GM21423 (cell line): ENCODE measurements around the gene MPND.

ENCODE experiments used
- ATAC-seq: cut with Tn5 transposase; IDR thresholded peaks from one replicate; pipeline ENCODE4 v1.9.1; 2021; ENCODE audit warnings: mild to moderate bottlenecking, moderate library complexity; ENCODE audit not compliant: unreplicated experiment

The MPND gene

DNA sequence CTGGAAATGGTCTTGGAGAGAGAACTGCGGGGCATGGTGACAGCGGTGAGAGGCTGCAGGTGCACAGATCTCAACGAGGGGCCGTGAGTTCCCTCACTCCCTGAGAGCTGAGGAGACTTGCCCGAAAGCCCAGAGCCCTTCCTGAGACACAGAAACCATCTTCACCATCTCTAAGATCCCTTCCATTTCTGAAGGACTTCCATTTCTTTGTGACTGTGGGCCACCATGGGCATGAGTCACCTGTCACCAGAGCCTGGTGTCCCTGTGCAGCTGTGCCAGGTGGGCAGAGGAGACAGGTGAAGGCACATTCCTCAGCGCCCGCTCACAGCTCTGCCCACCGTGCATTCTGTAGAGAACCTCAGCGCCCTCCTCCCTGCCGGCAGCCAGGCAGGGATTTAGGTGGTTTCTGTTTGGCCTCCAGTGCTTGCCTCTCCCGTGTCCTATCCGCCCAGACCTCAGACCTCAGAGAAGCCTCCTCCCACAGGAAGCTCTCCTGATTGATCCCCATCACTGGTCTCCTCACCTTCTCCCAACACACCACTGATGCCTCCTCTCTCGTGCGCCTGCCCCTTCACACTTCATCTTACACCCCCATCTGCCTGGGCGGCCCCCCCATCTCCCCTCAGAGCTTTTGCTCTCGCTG lies 32.8 kb downstream of the MPND start:
- no peak for ATAC-seq

DNA sequence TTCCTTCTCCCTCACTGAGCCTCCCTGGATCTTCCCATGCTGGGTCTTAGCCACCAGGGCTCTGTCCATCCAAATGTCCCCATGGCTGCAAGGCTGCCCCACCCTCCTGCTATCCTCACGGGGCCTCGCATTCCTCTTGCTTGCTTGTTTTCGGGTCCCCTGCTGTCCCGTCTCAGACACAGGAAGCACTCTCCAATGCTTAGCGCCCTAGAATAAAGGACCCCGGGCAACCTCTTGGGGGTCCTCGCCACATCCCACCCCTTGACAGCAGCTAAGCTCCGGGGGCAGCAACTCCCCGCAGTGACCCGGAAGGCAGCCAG lies 33.3 kb downstream of the MPND start:
- ATAC-seq = no peak

DNA sequence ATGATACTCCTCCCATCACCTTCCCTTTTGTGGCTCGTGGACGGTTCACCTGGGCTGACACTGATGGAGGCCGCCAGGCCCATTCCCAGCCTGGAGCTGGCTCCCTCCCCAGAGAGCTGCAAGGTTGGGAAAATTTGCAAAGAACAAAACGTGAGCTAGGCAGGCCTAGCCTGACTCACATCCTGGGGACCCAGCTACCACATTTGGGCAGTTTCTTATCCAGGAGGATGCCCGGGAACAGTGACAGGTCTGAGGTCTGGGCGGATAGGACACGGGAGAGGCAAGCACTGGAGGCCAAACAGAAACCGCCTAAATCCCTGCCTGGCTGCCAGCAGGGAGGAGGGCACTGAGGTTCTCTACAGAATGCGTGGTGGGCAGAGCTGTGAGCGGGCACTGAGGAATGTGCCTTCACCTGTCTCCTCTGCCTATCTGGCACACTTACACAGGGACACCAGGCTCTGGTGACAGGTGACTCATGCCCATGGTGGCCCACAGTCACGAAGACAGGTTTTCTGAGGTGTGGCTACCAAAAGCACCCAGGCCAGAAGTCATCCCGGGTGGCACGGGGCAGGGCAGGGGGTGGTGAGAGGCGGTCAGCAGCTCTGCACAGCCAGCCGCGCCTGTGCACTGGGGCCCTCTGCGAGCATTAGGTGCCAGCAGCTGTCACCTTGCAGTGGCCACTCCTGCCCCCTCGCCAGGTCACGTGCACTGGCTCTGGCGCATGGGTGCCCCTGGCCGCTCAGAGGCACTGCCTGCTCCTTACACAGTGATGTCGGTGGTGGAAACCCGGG lies 33.8 kb downstream of the MPND start:
- ATAC-seq = no peak

DNA sequence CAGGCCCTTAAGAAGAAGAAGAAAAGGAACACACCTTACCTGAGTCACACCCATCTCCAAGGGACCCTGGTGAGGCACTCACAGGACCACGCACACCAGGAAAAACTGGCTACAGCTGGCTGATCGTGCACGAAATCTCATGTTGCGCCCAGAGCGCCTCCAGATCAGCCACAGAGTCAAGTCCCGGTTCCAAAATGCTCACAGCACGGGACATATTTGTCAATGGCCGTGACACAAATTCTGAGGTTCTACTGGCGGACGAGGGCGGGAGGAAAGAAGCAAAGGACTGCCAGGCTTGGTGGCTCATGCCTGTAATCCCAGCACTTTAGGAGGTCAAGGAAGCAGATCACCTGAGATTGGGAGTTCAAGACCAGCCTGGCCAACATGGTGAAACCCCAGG lies 35.5 kb downstream of the MPND start:
- no peak for ATAC-seq

DNA sequence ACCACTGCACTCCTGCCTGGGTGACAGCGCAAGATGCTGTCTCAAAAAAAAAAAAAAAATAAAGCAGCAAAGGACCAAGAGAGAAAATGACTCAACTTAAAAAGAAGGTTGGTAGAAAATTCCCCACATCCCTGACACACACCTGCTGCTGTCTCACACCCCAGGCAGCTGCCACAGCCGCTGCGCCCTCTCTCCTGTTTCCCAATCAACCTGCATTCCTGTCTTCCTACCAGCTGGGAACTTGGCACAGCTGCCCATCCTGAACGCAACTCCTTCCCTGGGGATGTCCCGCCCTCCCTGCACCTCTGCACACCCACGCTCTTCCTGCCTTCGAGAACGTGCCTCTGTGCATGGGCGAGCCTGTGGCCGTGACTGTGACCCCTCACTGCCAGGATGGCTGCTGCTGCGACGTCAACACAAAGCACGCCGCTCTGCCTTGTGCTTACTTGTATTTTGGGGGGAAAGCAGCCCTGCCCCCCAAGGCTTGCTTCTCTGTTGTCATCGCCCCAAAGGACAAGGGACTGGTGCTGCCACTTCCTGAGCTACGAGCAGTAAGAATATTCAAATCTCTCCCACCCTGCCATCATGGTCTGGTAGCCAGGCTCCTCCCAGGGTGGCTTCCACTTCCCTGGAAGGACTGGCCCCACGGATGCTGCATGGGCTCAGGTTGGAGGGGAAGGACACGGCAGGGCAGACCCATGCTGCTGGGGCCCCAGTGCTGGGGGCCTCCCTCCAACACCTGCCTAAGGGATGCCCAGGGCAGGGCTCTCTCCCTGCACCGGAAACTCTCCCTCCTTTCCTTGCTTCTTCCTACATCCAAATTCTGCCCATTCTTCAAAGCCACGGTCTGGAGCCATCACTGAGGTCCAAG lies 36.3 kb downstream of the MPND start:
- ATAC-seq = no peak

DNA sequence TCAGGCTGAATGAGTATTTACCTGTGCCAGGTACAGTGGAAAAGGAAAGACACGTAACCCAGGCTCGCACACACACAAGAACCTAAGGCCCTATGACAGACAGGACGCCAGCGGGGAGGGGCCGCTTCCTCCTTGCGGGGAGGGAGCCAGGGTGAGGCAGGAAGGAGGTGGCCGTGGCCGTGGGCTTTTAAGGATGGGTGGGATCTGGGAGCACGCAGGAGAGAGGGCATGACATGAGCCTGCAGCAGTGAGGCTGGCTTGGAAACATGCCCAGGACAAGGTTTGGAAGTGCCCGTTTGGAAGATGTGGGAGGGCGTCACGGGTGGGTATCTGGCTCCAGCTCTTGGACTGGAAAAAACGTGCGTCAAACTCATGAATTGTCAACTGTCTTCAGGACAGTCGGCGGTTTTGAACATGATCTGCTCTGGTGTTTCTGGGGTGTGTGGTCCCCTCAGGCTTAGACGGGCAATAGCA lies 36.9 kb downstream of the MPND start:
- no peak for ATAC-seq

DNA sequence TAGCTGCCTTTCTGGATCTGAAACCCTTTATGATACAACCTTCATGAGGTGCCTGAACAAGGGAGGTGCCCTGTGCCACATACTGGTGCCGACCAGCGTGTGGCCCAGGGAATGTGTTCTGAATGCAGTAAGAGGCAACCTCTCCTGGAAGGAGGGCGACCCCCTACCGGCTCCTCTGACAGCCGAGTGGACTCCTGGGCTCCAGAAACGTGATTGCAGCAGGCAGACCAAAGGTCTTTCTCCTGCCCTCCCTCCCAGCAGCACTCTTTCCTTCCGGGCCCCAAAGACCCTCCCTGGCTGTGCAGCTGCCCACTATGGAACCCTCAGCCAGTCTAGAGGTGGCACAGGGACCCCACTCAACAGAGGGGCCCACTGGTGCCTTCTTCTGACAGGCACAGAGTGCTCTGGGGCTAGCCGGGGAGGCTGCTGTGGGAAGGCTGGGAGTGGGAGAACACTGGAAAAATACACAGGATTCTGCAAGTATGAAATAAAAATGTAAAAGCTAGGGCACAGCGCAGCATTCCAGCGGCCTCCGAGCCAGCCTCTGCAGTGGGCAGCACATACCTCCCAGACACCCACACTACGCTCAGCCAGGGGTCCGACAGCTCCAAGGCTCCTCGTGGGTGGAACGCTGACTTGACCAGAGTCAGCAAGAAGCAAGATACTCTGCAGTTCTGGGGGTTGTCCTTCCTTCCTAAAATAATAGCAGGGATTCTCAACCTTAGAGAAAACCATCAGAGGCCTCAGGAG lies 42.1 kb downstream of the MPND start:
- no peak for ATAC-seq

DNA sequence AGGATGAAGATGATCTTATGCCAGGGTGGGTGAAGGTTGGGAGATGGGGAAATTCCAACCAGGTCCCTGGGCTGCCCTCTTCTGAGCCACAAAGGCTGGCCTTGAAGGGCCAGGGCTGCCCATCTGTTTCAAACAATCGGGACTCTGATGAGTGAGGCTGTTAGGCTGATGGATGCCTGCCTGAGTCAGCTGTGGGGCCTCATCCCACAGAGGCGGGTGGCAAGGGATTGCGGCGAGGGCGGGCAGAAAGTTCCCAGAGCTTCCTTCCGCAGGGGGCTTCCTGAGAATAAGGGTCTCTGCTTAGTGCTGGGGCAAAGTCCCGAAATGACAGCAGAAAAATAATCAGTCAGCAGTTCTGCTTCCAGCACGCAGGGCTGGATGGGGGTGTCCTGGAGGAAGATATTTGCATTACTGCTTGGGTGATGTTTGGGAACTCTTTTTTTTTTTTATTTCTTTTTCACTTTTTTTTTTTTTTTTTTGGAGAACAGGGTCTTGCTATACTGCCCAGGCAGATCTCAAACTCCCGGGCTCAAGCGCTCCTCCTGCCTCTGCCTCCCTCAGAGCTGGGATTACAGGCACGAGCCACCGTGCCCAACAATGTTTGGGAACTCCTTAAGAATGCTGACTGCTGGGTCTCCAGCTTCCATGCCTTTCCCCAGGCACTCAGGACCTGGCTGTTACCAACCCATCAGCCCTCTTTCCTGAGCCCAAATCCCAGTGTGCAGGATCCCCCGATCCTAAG lies 42.9 kb downstream of the MPND start:
- no peak for ATAC-seq

DNA sequence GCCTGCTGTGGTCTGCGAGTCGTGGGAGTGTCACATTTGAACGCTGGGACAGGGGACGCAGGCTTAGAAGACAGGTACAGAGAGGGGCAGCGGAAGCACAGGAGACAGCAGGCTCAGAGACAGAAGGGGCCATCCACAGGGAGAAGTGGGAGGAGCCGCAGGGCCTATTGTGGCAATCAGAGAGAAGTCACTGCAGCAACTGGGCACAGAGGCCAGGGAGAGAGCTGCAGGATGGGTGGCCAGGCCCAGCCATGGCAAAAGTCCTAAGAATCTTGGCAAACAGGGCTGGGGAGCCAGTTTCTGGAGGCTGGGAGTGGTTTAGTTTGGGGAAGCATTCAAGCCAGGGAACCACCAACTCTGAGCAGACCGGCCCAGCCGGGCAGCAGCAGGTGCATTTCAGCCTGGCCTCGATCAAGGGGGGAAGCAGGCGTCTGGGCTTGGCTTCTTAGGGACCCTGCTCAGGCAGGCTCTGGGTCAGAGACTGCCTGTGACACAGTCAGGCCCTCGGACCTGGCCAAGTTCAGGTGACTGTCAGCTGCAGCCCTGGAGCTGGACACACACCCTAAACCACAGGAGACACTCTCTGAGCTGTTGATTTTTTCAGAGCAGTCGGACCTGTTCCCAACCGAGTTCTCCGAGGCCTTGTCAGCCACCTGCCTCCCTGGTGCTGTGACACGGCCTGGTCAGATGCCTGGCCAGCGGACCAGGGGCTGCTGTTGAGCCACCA lies 45.1 kb downstream of the MPND start:
- ATAC-seq = no peak

DNA sequence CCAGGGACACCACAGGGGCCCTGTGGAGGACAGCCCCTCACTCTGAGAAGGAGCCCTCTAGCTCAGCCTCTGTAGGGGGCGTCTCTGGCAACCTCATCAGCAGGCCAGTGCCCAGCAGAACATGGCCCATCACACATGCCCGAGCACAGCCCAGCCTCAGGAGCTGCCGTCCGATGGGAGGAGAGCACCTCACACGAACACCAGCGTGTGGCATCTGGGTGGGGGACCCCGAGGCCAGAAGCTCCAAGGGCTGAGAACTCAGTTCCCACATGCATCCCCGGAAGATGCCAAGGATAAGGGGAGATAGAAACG lies 45.7 kb downstream of the MPND start:
- no peak for ATAC-seq

DNA sequence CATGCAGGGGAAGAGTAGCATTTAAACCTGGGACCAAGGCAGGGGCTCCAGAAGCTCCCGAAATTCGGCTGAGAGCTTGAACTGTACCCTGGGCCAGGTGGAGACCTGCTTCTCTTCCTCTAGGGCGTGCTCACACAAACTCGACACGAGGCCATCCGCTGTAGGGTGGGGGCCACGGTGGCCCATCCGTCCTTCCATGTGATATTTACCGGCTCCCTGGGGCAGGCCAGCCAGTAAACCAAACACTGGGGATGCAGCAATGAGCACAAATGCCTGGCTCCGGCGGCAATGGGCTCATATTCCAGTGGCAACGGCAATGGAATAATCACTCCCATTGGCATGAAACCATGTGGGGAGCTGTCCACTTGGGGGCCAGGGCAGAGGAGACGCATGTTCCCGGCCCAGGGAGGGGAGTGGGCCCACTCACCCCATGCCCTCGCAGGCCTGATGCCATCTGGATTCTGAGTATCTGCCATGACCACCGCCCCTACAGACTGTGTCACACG lies 46.2 kb downstream of the MPND start:
- no peak for ATAC-seq

DNA sequence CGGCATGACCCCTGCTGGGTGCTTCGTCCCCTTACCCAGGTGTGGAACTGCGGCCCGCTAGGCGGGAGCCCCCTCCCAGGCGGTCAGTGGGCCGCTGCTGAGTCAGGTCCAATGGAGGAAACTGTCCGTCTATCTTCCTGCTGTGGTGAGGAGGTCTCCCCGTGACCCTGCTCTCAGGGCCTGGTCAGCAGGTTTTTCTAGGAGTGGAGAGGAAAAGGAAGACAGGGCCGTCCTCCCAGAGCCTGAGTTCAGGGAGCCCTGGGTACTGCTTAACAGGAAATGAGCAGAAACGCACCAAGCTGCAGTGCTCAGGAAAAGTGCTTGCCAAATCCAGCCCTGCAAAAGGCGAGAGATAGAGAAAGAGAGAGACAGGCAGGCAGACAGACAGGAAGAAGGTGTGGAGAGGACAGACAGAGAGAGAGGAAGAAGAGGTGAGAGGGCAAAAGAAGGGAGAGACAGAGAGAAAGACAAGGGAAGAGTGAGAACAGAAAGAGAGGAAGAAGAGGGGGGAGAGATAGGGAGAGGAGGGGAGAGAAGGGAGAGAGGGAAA lies 46.7 kb downstream of the MPND start:
- ATAC-seq = no peak

DNA sequence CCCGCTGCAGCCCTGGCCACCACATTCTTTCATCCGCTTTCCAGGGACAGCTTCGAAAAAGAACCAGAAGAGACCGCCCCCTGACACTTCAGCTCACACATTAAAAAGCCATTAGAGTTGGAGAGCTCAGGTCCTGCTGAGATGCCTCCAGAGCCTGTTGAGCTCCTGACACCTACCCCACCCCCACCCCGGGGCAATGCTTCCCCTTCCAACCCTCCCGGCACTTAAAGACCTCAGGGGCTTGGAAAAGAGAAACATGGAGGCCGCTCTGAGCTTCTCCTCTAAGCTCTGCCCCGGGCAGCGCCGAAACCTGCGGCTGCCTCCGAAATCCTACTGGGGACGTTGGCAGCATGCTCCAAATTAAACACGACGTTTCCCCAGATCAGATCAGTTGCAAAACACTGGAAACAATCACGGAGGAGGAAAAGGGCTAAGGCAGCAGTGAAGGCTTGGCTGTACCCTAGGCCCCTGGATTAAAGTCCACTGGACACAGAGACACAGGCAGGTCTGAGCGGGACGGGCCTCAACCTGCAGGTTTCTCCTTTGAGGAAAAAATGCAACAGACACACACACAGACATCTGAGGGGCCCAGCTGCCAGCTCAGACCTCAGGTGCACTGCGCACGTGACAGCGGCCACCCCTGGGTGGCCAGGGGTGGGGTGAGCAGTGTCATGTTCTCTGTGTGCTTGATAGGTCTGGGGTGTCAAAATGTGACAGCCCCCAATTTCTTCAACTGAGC lies 47.4 kb downstream of the MPND start:
- no peak for ATAC-seq

DNA sequence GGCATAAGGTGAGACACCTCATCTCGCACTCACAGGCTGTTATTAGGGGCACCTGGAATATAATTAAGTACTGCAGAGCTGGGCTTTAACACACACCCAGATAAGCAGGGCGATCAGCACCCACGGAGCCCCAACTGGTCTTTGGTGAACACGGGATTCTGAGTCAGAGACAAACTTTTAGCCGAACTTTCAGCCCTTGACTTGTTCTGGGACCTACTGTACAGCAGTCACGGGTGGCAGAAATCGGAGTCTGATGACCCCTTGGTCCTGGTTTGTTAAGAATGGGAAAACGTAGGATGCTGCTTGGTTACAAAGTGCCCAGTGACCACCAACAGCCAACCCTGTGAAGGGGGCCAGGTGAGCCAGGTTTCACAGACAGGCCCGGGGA lies 47.9 kb downstream of the MPND start:
- no peak for ATAC-seq

DNA sequence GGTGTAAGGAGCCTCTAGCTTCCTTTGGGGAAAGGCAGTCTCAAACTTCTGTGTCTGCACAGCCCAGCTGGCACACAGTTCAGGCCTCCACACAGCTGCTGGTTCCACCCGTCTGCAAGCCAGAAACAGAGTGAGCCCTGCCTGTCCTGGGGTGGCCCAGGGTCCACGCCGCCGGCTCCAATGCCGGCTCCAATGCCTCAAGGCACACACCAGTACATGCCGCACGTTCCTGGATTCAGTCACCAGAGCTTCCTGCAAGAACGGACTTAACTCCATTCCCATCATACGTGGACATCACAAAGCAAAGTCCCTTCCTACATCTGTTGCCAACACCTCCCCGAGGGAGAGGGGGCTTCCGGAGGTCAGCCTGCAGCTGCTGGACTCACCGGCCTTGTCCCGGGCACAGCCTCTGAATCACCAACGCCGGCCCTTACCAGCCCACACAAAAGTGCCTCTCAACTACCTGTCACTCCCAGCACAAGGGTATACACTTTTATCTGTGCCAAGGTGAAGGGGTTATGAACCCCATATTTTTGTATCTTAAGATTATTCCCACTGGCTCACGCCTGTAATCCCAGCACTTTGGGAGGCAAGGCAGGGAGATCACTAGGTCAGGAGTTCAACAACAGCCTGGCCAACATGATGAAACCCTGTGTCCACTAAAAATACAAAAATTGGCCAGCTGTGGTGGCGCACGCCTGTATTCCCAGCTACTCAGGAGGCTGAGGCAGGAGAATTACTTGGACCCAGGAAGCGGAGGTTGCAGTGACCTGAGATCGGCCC lies 48.5 kb downstream of the MPND start:
- no peak for ATAC-seq

DNA sequence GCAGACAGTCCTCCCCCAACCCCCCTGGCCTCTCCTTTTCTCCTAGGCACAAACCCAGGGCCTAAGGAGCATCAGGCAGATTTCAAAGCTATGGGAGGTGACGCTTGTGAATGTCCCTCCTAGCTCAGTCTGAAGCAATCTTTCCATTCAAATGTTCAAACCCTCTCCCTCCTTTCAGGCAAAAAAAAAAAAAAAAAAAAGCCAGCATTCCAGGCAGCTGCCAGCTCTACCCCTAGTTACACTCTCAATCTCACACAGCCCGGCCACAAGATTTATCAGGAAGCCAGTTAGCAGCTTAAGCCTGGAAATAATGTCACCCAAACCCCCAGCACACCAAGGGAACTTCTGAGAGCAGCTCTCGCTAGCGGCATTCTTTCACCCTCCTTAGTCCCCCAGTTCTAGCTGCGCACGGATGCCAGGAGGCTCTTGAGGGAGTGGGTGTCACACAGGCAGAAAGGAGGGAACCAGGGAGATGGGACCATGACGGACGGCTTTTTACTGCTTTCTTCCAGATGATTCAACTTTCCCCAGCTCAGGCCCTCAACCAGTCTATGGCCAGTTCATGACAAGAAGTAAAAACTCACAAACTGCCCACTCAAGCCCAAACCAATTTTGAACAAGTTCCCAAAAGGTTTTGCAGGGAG lies 50.7 kb downstream of the MPND start:
- no peak for ATAC-seq

DNA sequence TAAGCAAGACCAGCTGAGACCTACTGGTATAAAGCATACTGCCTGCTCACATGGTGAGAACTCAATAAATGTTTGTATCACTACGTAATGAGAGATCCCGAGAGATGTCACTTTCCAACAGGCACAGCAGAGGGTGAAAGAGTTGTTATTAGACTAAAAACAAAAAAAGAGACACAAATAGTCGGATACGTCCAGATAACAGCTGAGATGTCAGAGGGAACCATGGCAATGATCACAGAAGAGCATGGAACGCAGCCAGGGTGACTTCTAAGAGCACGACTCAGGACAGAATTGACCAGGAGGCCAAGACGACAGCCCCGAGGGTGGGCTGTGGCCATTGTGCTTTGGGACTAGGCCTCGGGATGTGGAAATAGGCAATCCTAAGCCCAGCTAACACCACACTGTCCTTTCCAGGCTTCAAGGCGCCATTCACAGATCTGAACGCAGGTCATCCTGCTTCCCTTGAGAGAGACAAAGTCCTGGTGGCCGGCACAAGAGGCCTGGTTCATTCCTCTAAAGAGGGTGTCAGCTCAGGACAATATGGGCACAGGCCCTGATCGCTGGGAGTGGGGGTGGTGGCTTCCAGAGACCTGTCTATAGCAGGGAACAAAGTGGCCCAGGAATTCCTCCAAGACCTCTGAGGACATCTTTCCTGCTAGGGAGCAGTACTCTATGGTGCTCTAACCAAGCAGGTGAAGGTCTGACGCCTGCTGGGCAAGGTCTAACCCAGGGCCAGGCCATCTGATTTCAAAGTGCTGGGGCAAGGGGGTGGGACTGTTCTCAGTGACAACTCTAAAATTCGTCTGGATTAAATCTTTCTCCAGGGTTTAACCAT lies 53.8 kb downstream of the MPND start:
- ATAC-seq = no peak
